ENCODE measurements around the gene XYLT1.
A peak's percentile ranks its signal among the peaks of the same experiment; 100 is the strongest.

XYLT1 gene

GRCh38 chr16:17273142-17273561, 197.6 kb downstream of the XYLT1 start:
- no peak for DNase-seq

- no peak for DNase-seq
Observed at GRCh38 chr16:17272716-17273115, 198.0 kb downstream of the XYLT1 start.

DNA sequence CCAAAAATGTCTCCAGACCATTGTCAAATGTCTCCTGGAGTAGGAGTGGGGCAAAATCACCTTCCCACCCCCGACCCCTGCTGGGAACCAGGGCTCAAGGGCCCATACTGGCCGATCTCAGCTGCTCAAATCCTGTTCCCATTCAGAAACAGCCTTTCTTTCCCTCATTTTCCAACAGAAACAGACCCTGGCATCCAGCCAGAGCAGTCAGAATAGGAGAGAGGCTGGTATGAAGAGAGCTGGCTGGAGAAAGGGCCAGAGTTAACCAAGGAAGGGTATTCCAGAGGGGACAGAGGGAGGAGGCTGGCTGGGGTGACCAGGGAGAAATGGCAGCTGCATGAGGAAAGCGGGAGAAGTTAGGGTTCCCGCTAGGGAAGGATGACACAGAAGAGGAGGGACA, 199.1 kb downstream of the XYLT1 start:
- peak; percentile 11 for DNase-seq

DNA sequence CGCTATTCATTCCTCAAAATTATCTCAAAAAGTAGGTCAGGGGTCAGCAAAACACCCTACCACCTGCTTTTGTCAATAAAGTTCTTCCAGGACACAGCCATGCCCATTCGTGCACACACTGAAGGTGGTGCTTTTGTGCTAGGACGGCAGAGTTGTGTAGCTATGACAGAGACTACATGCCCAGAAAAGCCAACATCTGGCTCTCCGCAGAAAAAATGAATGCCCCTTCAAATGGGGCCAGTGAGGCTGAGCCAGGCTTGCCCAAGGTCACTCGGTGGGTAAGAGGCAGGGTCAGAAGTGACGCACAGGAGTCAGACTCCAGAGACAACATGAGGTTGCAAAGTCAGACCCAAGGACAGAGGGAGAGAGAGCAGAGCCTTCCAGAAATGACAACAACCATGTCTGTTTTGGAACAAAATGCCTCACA, 200.1 kb downstream of the XYLT1 start:
- peak; percentile 38 for DNase-seq

- DNase-seq: no peak
Observed at GRCh38 chr16:17270111-17270510, 200.6 kb downstream of the XYLT1 start.

- no peak for DNase-seq
Observed at GRCh38 chr16:17269439-17269838, 201.3 kb downstream of the XYLT1 start.

DNA sequence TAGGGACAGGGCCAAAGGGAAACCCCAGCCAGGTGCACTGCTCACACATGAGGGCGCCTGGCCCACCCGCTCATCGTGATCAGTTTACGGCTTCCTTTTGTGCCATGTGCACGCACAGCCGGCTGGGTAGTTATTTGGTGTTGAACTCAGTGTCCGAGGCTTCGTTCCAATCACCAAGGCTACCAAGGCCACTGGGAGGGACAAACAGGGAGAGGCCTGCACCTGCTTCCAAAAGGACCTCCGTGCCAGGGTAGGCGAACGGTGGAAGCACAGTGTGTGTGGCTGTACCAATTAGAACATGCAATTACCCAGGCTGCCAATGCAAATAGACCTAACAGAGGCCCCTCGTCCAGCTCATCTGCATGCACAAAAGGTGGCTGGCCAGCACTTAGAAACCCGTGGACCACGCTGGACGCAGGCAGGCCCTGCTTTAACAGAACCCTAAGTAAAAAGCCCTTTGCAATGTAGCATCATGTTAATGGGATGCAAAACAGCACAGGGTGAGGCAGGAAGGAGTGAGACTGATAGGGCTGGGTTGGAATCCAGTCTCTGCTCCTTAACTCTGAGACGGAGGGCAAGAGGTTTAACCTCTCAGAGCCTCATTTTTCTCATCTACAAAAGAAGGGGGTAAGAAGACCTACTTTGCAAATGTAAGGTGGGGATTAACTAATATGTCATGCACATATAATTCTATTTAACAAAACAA, 204.0 kb downstream of the XYLT1 start:
- DNase-seq: no peak

DNA sequence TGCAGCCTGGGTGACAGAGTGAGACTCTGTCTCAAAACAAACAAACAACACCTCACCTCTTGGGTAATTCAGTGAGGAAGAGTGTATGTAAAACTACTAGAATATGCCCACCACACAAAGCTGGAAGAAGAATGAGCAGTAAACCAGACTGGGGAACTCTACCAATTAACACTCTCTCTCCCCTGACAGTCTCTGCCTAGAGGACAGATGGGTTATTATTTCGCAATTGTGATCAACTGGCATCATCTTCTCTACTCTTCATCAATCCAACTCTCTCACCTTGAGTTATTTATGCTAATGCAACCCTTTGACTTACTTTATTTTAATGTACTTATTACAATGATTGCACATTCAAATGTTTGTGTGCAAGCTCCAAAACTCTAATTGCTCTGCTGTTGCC, 205.6 kb downstream of the XYLT1 start:
- no peak for DNase-seq

GRCh38 chr16:17261197-17261858, 209.4 kb downstream of the XYLT1 start:
- no peak for DNase-seq

- DNase-seq: no peak
Observed at GRCh38 chr16:17260276-17260849, 210.4 kb downstream of the XYLT1 start.

GRCh38 chr16:17259751-17260270, 210.9 kb downstream of the XYLT1 start:
- no peak for DNase-seq

DNA sequence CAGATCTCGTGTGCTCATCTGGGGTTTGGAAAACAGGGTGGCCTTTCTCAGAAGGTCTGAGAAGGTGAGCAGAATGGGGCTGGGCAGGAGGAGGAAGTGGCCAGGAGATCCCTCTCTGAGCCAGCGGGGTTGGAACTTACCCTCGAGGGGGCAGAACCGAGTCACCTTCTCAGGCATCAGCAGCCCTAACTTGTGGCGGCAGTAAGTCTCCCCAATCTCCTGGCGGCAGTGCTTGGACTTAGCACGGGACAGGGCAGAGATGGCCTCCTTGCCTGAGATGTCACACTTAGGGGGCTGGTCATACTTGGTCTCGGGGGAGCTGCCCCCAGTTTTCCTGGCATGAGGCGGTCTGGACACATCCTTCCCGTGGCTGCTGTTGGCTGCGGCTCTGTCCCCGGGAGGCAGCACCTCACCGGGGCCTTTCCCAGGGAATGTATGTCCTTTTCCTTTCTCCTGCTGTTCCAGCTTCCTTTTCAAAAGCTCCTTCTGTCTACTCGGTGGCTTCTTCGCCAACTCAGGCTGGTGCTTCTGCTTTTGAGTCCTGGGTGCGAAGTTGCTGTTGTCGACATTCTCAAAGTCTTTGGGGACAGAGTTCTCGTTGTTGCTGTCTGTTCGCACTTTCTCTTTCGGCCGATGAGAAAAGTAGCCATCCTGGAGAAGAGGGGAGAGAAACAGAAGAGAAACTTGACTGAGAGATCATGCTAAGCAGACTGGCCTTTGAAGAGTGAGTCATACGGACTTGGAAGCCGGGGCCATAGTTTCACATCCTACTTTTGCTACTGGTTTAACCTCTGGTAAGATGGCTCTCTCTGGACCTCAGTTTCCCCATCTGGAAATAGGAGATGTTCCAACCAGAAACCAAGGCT, 211.7 kb downstream of the XYLT1 start:
- DNase-seq: no peak

- DNase-seq: no peak
Observed at GRCh38 chr16:17258077-17258599, 212.6 kb downstream of the XYLT1 start.

GRCh38 chr16:17257426-17258023, 213.2 kb downstream of the XYLT1 start:
- DNase-seq: no peak

- no peak for DNase-seq
Observed at GRCh38 chr16:17252701-17253100, 218.1 kb downstream of the XYLT1 start.

- DNase-seq: no peak
Observed at GRCh38 chr16:17252064-17252463, 218.7 kb downstream of the XYLT1 start.

GRCh38 chr16:17251496-17251895, 219.3 kb downstream of the XYLT1 start:
- DNase-seq: no peak

DNA sequence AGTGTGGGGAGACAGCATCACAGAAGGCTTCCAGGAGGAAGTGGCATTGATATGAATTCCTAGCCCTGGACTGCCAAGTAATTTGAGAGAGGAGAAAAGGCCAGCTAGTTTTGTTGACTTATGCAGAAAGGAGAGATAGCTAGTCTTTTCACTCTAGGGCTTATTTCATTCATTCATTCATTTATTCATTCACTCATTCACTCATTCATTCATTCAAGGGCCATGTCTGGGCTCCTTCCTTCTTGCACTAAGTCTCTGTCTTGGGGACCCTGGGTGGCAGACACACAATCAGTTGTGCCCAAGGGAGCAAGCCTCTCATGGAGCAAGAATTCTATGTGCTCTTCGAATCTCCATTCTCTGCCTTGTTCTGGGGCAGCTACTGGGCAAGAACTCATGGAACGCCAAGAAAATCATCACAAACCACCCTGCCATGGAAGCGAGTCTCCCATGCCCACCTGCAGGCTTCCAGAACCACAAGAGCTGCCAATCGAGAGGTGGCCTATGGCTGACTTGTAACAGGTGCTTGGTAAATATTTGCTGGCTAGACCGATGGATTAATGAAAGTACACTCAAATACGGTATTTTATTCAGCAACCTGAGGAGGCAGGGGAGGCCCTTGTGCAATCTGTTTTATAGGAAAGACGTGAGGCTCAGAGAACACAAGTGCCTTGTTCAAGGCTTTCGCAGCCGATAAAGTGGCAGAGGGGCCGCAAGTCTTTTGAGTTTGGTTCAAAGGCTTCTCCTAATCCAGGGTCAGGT, 223.6 kb downstream of the XYLT1 start:
- DNase-seq: no peak

DNA sequence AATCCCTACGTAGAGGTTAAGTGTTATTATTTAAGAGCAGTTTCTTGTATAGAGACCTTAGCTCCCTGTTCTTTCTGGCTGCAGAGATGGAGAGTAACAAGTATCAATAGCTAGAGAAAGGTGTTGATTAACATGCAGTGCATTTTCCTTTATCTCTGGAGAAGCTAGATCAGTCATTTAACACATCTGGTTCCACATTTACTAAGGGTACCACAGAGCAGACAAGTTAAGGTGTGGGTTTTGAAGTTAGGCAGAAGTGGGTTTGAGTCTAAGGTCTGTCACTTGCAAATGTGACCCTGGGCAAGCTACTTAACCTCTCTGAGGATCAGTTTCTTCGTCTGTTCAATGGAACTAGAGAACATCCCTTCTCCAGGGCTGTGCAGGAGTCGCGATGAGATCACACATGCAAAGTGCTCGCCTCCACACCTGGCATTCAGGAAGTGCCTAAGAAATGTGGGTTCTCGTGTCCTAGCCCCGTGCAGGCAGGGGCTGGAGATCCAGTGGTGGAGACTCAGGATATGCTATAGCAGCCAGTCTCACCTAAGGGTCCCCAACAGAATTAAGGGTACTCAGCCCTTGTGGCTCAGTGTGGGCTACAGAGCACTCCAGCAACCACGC, 224.4 kb downstream of the XYLT1 start:
- DNase-seq: no peak

DNA sequence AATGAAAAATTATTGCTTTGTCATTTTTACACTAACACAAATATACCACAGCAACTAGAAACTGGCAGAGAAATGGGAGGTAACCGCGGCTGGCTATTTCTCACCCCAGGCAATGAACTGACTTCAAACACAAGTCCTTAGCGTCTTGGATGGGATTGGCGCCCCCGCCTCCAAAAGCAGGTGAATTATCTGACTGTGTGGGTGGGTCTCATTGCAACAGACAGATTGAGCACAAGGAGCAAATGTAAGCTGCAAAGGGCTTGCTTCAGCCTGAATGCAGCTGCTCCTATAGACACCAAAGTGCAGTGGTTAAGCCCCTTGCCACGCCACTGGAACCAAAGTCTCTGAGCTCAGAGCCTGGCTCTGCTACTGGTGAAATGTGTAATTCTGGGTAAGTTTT, 225.0 kb downstream of the XYLT1 start:
- no peak for DNase-seq

- no peak for DNase-seq
Observed at GRCh38 chr16:17244872-17245551, 225.7 kb downstream of the XYLT1 start.
